ENCODE results near the gene ZNF860.
"Not testable (repeated sequence)": the region's sequence is repeated elsewhere in the genome, so short reads cannot be mapped to it uniquely, and the experiment has no call there.

The ZNF860 gene

GRCh38 chr3:31973081-31973480, 8.5 kb upstream of the ZNF860 start:
- no peak overlapping the region for H3K4me3 Mint-ChIP-seq
- H3K27ac Mint-ChIP-seq: no peak overlapping the region
- H3K9me3 Mint-ChIP-seq: no peaks in the 10 kb centered on the region
- H3K27me3 Mint-ChIP-seq: peaks cover 12% of the 10 kb centered on the region
- CTCF ChIA-PET: no interaction called here
- no peak for DNase-seq
- no peaks in the 10 kb centered on the region for H3K4me1 Mint-ChIP-seq
- no peaks in the 10 kb centered on the region for H3K36me3 Mint-ChIP-seq

- Mint-ChIP-seq H3K9me3 (no peaks in the 10 kb centered on the region), H3K27me3 (peaks cover 13% of the 10 kb centered on the region), H3K27ac (no peak overlapping the region), H3K4me3 (no peak overlapping the region), H3K36me3 (no peaks in the 10 kb centered on the region), H3K4me1 (peaks cover 2% of the 10 kb centered on the region)
- no peak for DNase-seq
- CTCF ChIA-PET: no interaction called here
Measured at GRCh38 chr3:31973837-31974236, 7.7 kb upstream of the ZNF860 start.

- peaks cover 8% of the 10 kb centered on the region for H3K4me1 Mint-ChIP-seq
- peaks cover 19% of the 10 kb centered on the region for H3K27me3 Mint-ChIP-seq
- no peak for DNase-seq
- no peak overlapping the region for H3K27ac Mint-ChIP-seq
- no peaks in the 10 kb centered on the region for H3K9me3 Mint-ChIP-seq
- H3K4me3 Mint-ChIP-seq: no peak overlapping the region
- CTCF ChIA-PET: no interaction called here
- no peaks in the 10 kb centered on the region for H3K36me3 Mint-ChIP-seq
Measured at GRCh38 chr3:31974471-31974870, 7.1 kb upstream of the ZNF860 start.

- Mint-ChIP-seq H3K4me3 (no peak overlapping the region), H3K36me3 (no peaks in the 10 kb centered on the region), H3K27ac (no peak overlapping the region), H3K9me3 (no peaks in the 10 kb centered on the region), H3K4me1 (peaks cover 11% of the 10 kb centered on the region), H3K27me3 (peaks cover 24% of the 10 kb centered on the region)
- CTCF ChIA-PET: no interaction called here
- no peak for DNase-seq
Measured at GRCh38 chr3:31974964-31975363, 6.6 kb upstream of the ZNF860 start.

DNA sequence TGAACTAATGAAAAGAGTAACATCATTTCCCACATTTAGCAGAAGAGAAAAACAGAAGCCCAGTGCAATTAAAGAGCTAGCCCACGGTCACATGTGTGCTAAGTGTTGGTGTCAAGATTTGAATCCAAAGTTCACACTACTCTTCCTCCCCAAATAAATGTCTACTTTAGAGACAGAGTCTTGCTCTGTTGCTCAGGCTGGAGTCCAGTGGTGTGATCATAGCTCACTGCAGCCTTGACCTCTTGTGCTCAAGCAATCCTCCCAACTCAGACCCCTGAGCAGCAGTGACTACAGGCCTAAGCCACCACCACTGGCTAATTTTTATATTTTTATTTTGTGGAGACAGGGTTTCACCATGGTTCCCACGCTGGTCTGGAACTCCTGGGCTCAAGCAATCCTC, 5.2 kb upstream of the ZNF860 start:
- H3K9me3 Mint-ChIP-seq: no peaks in the 10 kb centered on the region
- H3K4me1 Mint-ChIP-seq: peaks cover 18% of the 10 kb centered on the region
- H3K27ac Mint-ChIP-seq: no peak overlapping the region
- H3K4me3 Mint-ChIP-seq: no peak overlapping the region
- DNase-seq: no peak
- H3K36me3 Mint-ChIP-seq: no peaks in the 10 kb centered on the region
- CTCF ChIA-PET: interaction anchor here (1.0 kb wide), 1 partner anchor 9 kb away, joined by 3 read pairs; no protein-coding TSS in a partner anchor
- H3K27me3 Mint-ChIP-seq: peaks cover 35% of the 10 kb centered on the region

DNA sequence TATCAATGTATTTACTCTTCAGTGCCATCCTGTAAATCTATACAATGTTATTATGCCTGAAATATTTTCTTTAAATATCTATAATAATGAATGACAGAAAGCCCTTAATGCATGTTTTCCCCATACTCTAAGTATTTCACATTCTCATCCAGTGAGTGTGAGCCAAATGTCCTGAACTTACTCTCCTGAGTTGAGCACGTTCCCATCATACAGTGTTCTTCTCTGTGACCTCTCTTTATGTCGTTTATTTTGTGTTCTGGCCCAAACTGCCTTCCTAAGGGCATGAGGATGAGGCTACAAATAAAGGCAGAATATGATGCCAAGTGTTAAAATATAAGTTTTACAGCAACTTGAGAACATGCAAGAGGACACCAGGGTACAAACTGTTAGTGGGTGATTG, 3.8 kb upstream of the ZNF860 start:
- CTCF ChIA-PET: no interaction called here
- no peak for DNase-seq
- Mint-ChIP-seq H3K4me3 (no peak overlapping the region), H3K27me3 (peaks cover 49% of the 10 kb centered on the region), H3K9me3 (no peaks in the 10 kb centered on the region), H3K36me3 (no peaks in the 10 kb centered on the region), H3K27ac (no peak overlapping the region), H3K4me1 (peaks cover 27% of the 10 kb centered on the region)

DNA sequence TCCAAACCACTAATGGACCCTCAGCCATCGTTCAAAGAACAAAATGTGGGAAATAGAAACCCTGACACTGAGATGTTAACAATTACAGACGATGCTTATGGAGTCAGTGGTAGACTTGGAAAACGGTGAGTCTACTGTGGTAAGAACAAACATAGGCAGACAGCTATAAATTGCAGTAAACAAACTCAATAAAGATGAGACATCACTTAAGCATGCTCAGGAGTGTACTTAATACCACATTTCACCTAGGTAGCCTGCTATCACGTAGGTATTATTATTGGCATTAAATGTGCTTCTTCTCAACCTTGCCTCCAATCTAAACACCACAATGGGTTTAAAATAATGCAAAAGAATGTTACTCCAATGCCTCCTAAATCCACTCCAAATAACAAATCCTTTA, 3.0 kb upstream of the ZNF860 start:
- no peak for DNase-seq
- H3K36me3 Mint-ChIP-seq: no peaks in the 10 kb centered on the region
- H3K27ac Mint-ChIP-seq: no peak overlapping the region
- CTCF ChIA-PET: no interaction called here
- H3K4me3 Mint-ChIP-seq: no peak overlapping the region
- H3K27me3 Mint-ChIP-seq: peaks cover 50% of the 10 kb centered on the region
- H3K4me1 Mint-ChIP-seq: peaks cover 27% of the 10 kb centered on the region
- no peaks in the 10 kb centered on the region for H3K9me3 Mint-ChIP-seq

- Mint-ChIP-seq H3K4me1 (peaks cover 27% of the 10 kb centered on the region), H3K9me3 (no peaks in the 10 kb centered on the region), H3K27me3 (peaks cover 51% of the 10 kb centered on the region), H3K36me3 (no peaks in the 10 kb centered on the region), H3K27ac (no peak overlapping the region), H3K4me3 (peak overlapping the region; percentile 48)
- CTCF ChIA-PET: no interaction called here
- DNase-seq: no peak
Measured at GRCh38 chr3:31979001-31979697, 2.4 kb upstream of the ZNF860 start.

DNA sequence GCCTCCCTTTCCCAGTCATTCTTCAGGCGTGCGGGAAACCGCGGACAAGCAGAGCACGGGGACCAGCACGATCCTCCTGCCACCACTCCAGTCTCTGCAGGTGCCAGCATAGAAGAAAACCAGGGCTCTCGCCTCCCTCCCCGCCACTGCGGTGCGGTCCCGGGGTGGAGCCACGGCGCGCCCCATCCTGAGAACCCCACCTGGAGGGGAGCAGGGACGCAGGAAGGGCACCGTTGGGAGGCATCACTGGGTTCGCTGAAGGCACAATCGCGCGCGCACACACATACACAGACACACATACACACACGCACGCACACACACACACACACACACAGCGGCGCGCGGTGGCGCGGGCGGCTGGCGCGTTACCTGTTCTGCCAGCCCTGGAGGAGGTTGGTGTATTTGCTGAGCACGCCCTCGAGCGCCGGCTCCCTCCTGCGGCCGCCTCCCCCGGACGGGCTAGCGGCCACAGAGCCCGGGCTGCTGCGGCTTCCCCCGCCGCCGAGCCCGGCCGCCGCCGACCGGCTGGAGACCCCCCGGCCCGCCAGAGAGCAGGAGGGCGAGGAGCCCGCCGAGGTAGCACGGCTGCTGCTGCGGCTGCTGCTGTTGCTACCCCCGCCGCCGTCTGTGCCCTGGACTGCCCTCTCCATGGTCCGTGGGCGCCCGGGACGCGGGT, 882 bp upstream of the ZNF860 start:
- H3K36me3 Mint-ChIP-seq: no peaks in the 10 kb centered on the region
- H3K4me1 Mint-ChIP-seq: peaks cover 27% of the 10 kb centered on the region
- peak overlapping the region; percentile 75 for H3K4me3 Mint-ChIP-seq
- peaks cover 51% of the 10 kb centered on the region for H3K27me3 Mint-ChIP-seq
- CTCF ChIA-PET: no interaction called here
- peak; percentile 57 for DNase-seq
- no peaks in the 10 kb centered on the region for H3K9me3 Mint-ChIP-seq
- no peak overlapping the region for H3K27ac Mint-ChIP-seq

DNA sequence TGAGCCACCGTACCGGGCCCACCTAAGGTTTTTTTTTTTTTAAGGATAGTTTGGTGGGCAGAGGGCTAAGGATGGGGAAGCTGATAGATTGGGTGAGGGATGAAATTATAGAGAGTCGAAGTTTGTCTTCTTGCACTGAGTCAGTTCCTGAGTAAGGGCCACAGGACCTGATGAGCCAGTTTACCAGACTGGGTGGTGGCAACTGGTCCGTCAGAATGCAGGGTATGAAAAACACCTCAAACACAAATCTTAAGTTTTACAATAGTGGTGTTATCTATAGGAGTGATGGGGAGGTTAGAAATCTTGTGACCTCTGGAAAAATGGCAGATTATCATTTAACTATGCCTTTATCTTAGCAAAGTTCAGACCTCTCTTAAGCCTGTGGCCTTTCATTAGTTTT, 2.8 kb downstream of the ZNF860 start:
- H3K9me3 Mint-ChIP-seq: no peaks in the 10 kb centered on the region
- CTCF ChIA-PET: interaction anchor here (0.7 to 1.4 kb wide), 2 partner anchors 110 to 160 kb away, joined by 3 read pairs; no protein-coding TSS in a partner anchor
- H3K27ac Mint-ChIP-seq: no peak overlapping the region
- H3K4me1 Mint-ChIP-seq: peaks cover 21% of the 10 kb centered on the region
- no peak overlapping the region for H3K4me3 Mint-ChIP-seq
- H3K36me3 Mint-ChIP-seq: no peaks in the 10 kb centered on the region
- H3K27me3 Mint-ChIP-seq: peaks cover 38% of the 10 kb centered on the region
- DNase-seq: no peak

DNA sequence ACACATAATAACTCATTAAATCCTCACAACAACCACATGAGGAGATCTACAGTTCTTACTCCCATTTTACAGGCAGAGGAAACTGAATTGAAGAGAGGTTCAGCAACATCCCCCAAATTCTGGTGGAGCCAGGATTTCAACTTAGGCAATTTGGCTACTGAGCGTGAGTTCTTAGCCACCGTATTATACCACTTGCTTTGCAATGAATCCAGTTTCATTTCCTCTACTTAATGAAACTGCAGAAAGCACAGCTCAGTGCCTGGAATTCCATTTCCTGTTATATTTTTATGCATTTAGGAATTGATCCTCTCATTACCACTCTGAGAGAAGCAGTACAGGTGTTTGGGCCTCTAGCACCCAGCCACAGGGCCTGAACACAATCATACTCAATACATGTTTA, 4.3 kb downstream of the ZNF860 start:
- Mint-ChIP-seq H3K27ac (no peak overlapping the region), H3K9me3 (no peaks in the 10 kb centered on the region)
- DNase-seq: no peak

GRCh38 chr3:31988271-31988670, 6.7 kb downstream of the ZNF860 start:
- no peak overlapping the region for H3K4me3 Mint-ChIP-seq
- no peaks in the 10 kb centered on the region for H3K4me1 Mint-ChIP-seq
- H3K27ac Mint-ChIP-seq: no peak overlapping the region
- H3K27me3 Mint-ChIP-seq: peaks cover 4% of the 10 kb centered on the region
- CTCF ChIA-PET: no interaction called here
- no peak for DNase-seq
- H3K9me3 Mint-ChIP-seq: peaks cover 4% of the 10 kb centered on the region
- no peaks in the 10 kb centered on the region for H3K36me3 Mint-ChIP-seq

More for the DNA sequence above, 4.3 kb downstream of the ZNF860 start:
- Mint-ChIP-seq H3K36me3 (no peaks in the 10 kb centered on the region), H3K27me3 (peaks cover 23% of the 10 kb centered on the region), H3K4me3 (no peak overlapping the region), H3K4me1 (peaks cover 10% of the 10 kb centered on the region)
- CTCF ChIA-PET: interaction anchor here (0.7 to 1.5 kb wide), 2 partner anchors 10 to 169 kb away, joined by 3 read pairs; no protein-coding TSS in a partner anchor

DNA sequence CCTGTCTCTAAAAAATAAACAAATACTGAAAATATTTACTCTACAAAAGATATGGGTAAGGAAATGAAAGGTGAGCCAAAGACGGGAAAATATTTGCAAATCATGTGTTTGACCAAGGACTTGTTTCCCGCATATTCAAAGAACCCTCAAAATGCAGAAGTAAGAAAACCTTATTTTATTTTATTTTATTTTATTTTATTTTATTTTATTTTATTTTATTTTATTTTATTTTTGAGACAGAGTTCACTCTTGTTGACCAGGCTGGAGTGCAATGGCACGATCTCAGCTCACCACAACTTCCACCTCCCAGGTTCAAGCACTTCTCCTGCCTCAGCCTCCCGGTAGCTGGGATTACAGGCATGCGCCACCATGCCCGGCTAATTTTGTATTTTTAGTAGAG, 11.4 kb downstream of the ZNF860 start:
- H3K9me3 Mint-ChIP-seq, H3K27me3 Mint-ChIP-seq, H3K4me1 Mint-ChIP-seq, H3K4me3 Mint-ChIP-seq, H3K27ac Mint-ChIP-seq, CTCF ChIA-PET, DNase-seq, H3K36me3 Mint-ChIP-seq: not testable (repeated sequence)

- peaks cover 10% of the 10 kb centered on the region for H3K27me3 Mint-ChIP-seq
- H3K4me1 Mint-ChIP-seq: no peaks in the 10 kb centered on the region
- peaks cover 9% of the 10 kb centered on the region for H3K9me3 Mint-ChIP-seq
- H3K36me3 Mint-ChIP-seq: no peaks in the 10 kb centered on the region
- DNase-seq: no peak
- H3K27ac Mint-ChIP-seq: no peak overlapping the region
- CTCF ChIA-PET: no interaction called here
- H3K4me3 Mint-ChIP-seq: no peak overlapping the region
Measured at GRCh38 chr3:31993843-31994242, 12.3 kb downstream of the ZNF860 start.

GRCh38 chr3:31995026-31995425, 13.5 kb downstream of the ZNF860 start:
- H3K27ac Mint-ChIP-seq, H3K9me3 Mint-ChIP-seq, H3K36me3 Mint-ChIP-seq, DNase-seq, H3K4me3 Mint-ChIP-seq, H3K4me1 Mint-ChIP-seq, H3K27me3 Mint-ChIP-seq, CTCF ChIA-PET: not testable (repeated sequence)

Data from activated naive CD4-positive, alpha-beta T cell treated with anti-CD3 and anti-CD28 coated beads, Interleukin-2, amount 10 ng/mL, durations not matched to agents 7 days and 5 days (primary cell).